Amniotic epithelial cell (primary cell): ENCODE measurements around the gene CDH22.

Experiments used
- DNase-seq: peaks from one replicate; pipeline ENCODE4 v3.0.0-alpha.2; 2010; ENCODE audit warnings: low read depth

Gene CDH22

DNA sequence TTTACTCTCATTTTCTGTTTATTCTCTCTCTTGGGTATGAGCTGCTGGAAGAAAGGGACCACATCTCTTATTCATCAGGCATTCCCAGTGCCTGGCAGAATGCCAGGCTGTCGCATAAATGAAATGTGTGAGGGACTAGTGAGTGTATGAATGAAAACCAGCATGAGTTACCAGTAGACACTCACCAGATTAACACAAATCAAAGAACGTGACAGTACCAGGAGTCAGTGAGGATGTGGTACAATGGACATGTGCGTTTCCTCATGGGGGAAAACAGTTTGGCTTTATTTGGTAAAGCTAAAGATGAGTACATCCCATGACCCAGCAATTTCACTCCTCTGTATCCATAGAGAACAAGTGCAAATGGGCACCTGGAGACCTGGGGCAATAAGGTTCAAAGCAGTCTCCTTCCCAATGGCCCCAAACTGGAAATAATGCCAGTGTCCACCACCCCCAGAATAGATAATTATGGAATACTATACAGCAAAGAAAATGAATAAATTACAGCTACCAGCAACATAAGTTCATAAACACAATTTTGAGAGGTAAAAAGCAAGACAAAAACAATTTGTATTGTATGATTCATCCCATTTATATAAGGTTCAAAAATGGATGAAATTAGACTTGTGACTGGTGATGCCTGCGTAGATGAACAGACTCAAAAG lies 93.3 kb downstream of the CDH22 start:
- DNase-seq = no peak

- peak; percentile 5 for DNase-seq
Measured at GRCh38 chr20:46213946-46214823, 94.1 kb downstream of the CDH22 start.

GRCh38 chr20:46212876-46213275 lies 95.4 kb downstream of the CDH22 start:
- DNase-seq = no peak

DNA sequence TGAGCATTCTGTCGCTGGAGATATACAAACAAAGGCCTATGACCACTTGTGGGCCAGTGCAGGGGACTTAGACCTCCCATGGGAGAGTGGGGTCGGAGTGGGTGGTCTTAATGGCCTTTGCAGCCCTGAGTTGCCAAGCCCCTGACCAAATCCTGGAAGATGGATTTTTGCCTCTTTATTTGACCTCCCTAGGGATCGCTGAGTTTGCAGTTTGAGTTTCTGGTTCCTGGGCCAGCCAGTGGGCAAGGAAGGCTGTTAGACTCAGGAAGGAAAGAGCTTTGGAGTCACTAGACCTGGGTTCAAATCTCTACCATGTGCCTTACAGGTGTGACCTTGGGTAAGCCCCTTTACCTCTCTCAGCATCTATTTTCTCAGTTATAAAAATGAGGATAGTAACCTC lies 96.0 kb downstream of the CDH22 start:
- DNase-seq = no peak

DNA sequence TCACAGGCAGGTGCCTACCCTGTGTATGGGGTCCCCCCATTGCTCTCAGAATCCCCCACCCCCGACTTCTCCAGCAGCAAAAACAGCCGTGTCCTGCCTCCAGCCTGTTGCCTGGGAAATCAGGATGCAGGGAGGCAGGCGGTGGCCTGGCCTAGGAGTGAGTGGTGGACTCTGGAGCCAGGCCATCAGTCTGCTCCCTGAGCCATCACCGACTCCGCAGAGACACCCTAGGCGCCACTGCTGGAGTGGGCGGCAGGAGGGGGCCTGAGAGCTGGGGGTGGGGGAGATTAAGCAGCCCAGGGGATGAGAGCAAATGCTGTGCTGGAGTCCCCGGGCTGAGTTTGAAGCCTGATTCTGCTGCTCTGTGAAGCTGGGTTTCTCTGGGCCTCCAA lies 97.0 kb downstream of the CDH22 start:
- DNase-seq = no peak

GRCh38 chr20:46210672-46211330 lies 97.5 kb downstream of the CDH22 start:
- no peak for DNase-seq

DNA sequence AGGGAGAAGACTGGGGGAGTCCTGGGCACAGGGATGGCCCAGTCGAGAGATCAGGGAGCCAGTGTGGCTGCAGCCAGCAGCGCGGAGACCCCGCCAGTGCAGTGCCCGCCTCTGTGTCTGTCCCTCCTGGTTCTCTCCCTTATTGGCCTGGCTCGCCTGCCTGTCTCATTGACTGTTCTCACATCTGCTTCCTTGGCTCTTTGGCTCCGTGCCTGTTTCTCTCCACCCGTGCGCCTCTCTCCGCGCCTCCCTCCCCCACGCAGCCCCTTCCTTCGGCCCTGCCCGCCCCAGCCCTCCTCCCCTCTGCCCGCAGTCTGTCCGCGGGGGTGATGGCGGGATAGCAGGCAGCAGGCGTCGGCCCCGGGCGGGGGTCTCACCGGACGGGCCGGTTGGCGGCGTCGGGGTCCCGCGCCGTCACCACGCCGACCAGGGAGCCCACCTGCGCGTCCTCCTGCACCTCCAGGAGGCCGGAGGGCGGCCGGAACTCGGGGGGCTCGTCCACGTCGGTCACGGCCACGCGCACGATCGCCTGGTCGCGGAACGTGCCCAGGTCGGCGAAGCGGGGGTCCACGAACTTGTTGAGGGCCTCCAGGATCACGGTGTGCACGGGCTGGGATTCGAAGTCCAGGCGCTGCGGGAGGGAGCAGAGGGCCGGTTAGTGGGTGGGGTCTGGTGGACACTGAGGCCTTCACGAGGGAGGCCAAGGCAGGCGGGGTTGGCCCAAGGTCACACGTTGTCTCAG lies 98.2 kb downstream of the CDH22 start:
- no peak for DNase-seq

- DNase-seq = no peak
Measured at GRCh38 chr20:46207793-46208192, 100.5 kb downstream of the CDH22 start.

DNA sequence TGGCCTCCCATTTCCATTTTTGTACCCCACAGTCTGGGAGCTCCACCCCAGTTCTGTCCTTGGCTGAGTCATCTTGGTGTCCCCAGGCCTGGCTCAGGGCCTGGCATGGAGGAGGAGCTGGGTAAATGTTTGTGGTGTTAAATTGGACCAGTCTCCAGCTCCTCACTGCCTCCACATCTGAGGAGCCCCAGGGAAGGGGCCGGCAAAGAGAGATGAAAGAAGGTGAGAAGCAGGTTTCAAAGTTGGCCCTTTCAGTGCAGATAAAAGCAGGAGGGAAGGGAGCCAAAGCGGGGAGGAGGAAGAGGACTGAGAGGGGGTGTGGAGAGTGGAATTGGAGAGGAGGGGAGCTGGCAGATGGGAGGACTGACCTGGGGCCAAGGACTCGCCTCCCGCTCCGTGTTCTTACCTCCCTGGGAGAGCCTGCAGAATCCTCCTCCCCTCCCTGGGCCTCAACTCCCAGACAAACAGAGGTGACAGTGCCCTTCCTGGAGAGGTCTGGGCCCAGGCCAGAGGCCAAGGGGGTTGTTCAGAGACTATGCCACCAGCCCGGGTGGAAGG lies 101.2 kb downstream of the CDH22 start:
- DNase-seq = no peak

DNA sequence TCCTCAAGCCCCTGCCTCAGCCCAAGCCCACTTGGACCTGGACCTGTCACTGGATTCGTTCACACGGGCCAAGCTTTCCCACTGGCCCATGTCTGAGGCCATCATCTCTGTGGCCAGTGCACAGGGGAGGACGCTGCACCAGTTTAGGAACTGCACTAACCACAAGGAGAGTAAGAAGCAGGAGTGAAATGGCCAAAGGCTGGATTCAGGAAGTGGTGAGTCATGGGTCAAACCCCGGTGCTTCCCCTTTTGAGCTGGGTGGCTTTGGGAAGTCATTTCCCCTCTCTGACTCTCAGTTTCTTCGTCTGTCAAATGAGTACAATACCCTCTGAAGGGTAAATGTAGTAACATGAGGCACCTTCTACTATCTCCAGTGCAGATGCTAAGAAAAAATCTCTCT lies 102.3 kb downstream of the CDH22 start:
- DNase-seq = peak; percentile 21

DNA sequence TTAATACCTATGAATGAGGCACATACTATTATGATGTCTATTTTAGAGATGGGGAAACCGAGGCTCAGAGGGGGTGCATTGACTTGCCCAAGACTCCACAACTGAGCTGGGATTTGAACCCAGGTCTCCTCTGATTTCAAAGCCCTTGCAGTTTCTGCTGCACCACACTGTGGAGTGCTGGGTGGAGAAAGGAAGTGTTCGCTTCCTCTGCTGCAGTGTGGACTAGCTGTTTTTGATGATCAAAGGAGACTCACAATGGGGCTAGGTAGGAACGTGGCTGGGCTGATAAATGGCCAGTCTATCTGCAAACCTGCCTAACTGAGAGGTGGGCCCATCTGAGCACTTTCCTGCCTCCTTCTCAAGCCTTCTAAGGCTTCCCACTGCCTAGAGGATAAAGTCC lies 102.9 kb downstream of the CDH22 start:
- no peak for DNase-seq

- no peak for DNase-seq
Measured at GRCh38 chr20:46204594-46205186, 103.6 kb downstream of the CDH22 start.

DNA sequence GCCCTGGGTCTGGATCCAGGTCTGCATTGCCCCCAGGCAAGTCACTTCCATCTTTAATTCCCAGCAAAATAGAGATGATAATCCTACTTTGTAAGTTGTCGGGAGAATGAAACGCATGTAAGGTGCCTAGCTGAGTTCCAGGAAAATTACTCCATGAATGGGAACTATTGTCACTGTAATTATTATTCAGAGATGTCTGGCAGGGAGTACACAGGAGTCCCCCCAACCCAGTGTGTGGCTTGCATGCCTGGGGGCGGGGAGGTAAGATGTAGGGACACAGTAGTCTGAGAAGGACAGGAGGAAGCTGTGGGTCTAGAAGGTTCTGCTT lies 104.8 kb downstream of the CDH22 start:
- DNase-seq = no peak

DNA sequence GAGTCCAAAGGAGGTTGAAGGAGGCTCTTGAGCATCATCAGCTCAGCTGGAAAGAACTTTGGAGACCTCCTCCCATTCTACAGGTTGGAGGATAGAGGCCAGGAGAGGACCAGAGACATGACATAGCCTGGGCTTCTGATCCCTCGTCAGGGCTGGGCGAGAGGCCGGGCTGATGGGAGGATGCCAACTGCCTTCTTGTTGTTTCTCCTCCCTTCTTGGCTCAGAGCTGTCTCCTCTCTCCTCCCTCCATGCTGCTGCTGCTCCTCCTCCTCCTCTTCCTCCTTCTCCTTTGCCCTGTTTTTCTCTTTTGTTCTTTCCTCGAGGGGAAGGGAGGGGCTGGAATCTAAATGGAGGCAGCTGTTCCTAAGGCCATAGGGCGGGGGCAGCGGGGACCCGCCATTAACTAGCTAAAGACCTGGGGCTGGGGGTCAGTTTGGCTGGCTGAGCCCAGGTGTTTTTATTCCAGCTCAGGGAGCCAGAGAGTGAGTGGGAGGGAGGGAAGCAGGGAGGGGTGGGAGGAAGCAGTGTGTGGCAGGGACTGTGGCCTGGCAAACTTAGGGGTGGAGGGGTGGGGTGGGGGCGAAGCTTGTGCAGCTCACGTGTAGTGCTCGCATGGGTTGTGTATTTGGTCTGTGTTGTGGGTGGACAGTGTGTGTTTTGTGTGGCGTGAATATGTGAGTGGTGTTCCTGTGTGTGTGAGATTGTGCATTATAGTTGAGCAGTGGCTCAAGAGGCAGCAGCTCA lies 105.4 kb downstream of the CDH22 start:
- DNase-seq = no peak

- DNase-seq = no peak
Measured at GRCh38 chr20:46200582-46201570, 107.4 kb downstream of the CDH22 start.

- DNase-seq = no peak
Measured at GRCh38 chr20:46199198-46199597, 109.1 kb downstream of the CDH22 start.

DNA sequence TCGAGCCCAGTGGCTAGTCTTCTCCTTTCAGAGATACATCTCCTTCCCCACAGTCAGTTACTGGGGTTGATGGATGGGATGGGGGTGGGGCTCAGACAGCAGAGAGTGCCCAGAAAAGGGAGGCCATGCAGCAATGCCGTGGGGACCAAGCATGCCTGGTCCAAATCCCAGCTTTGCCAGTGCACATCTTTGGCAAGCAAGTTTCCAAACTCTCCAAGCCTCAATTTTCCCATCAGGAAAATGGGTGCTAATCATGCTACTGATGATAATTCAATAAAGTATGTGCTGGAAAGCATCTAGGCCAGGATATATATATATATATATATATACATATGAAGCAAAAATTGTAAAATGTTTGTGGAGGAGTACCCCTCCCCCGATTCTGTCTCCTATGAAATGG lies 111.3 kb downstream of the CDH22 start:
- DNase-seq = no peak

- peak; percentile 13 for DNase-seq
Measured at GRCh38 chr20:46195264-46196036, 112.8 kb downstream of the CDH22 start.

- no peak for DNase-seq
Measured at GRCh38 chr20:46194409-46194808, 113.9 kb downstream of the CDH22 start.
